Fibroblast of skin of right biceps (primary cell): ENCODE measurements around the gene CD5L.

Experiments
- DNase-seq: peaks from one replicate; pipeline ENCODE4 v3.0.0-alpha.2; 2013

Gene CD5L

DNA sequence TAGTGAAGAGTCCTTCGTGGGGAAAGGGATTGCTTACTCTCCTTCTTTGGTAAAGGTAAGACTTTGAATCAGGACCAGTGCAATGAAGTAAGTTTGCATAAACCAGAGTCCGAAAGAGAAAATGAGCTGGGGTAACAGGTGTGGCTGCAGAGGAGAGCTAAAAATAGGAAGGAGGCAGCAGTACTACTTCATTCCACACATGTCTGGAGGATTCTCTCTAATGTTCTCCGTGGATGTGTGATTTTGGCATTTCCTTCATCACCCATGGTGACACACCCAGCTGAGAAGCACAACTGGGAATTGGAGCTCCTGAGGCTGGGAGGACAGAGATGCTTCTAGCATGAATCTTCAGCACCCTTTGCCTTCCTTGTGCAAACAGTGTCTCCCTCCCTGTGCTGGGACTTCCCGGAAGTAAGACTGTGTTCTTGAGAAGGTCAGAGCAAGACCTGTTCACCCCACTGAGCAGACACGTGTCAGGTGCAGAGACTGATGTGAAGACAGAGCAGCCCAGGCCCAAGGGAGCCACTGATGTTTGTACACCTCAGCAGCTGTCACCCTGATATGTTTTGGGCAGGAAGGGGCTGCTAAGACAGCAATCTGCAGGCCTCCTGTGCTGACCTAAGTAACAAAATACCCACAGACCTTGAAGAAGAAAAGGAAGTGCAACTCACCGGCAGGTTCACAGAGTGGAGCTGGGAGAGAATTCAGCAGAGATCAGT, 35.0 kb downstream of the CD5L start:
- DNase-seq, result no peak

DNA sequence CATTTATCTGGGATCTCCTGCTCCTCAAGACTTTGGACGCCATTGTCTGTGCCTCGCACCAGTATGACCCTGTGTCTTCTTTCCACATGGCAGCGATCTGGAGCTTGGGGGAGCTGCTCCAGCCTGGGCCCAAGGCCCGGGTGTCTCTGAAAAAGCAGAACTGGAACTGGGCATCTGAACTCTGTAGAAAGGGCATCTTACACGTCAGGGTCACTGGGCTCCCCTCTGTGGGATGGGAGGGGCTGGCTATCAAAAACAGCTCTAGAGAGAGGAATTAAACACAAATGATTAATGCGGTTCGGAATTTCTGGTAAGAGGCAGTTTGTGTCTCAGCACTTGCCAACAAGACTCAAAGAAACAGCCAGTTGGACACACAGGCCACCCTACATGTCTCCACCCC, 37.8 kb downstream of the CD5L start:
- no peak for DNase-seq

DNA sequence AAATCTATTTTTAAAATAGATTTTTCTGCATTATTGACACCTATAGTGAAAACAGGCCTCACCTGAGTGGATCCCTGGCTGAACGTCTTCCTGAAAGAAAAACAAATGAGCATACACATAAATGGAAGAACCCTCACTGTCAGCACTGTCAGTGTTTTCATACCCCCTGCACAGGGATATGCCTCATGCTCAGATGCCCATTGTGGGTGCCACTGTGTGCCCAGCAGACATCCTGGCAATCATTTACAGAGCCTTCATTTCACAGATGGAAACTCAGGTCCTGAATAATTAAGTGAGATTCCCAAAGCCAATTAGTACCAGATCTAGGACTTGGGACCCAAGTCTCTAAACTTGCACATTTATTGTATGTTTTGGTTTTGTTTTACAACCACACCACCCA, 41.6 kb downstream of the CD5L start:
- no peak for DNase-seq

DNA sequence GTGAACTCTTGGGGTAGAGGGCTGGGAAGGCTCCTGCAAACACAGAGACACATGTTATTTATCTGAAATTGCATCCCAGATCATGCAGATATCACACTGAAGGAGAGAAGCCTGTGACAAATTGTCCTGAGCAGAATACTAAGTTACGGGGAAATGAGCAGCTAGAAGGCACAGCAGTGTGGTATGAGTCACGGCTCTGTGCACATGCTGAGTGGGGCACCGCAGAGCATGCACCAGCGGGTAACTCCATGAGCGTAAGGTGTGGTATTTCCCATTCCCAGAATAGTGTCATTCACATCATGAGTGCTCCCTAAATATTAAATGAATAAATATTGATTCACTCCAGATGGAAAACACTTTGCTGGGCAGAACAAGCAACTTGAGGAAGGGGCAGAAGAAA, 43.4 kb downstream of the CD5L start:
- DNase-seq, result no peak

DNA sequence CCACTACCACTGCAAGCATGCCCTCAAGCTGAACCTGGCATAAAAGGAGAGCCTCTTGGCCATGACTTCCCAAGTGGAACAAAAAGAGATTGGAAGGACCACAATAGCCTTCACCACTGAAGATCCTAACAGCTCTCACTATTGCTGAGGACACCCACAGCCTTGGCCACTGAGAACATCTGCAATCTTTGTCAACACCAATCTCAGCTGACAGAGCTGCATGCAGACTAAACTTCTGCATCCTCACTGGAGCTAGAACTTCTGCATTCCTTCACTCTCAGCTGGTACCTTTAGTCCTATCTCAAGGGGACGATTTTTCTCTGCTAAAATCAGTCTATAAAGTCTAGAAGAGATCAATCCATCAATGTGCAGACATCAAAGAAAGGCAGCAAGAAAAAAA, 56.4 kb downstream of the CD5L start:
- no peak for DNase-seq

DNA sequence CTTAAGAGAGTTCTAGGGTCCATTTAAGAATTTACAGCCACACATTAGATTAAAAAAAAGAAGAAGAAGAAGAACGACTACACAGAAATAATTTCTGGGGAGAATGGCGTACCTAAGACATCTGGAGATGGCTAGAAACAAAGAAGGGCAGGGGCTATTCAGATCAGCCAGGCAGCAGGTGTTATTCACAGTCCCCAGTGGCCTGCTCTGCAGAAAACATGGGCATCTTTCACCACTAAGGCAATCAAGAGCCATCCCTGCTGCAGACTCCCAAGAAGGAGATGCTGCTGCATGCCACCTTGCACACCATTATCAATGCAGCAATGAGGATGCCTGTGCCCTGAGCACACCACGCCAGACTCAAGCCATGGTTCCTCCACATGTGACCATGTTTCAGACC, 56.8 kb downstream of the CD5L start:
- DNase-seq, result no peak

DNA sequence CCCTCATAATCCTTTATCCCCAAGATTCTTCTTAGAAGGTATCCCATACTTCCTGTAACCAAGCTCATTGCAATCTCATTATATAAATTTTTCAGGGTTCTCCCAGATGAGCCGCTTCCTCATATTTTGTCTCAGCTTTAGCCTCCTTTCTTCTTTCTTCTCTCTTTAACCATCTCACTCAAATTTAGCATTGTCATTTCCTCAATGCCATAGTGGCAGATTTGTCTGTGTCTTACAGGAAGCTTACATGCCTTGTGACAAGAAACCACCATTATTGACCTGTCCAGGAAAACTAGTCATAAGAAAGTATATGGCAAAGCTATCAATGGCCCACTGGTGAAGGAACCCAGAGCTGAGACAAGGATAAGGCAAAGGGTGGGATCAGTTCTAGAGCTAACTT, 58.7 kb downstream of the CD5L start:
- DNase-seq, result no peak

DNA sequence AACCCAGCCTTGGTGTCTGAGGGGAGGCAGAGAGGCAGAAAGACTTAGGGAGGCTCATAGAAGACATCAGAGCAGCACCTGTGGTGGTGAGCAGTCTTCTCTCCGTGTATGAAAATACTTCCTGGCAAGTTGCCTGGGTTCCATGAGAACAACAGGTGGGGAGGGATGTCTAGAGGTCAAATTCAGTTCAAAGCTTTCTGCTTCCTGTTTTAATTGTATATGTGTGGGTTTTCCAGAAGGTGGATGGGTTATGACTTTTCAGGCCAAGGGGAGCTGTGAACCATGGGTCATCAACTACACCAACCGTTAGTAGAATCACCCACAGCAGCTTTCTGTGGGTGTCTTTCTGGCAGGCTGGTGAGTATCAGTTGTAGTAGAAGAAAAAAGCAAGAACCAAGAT, 60.6 kb downstream of the CD5L start:
- no peak for DNase-seq
